HS-27A (cell line): Measurements from ENCODE around the gene HMGN1.

Experiments used
- DNase-seq: peaks from one replicate; pipeline ENCODE4 v3.0.0-alpha.2; 2012; ENCODE audit warnings: low read depth, missing footprints

HMGN1 gene

GRCh38 chr21:39367783-39368182, 18.9 kb upstream of the HMGN1 start:
- DNase-seq: no peak

- no peak for DNase-seq
Observed at GRCh38 chr21:39366563-39366962, 17.7 kb upstream of the HMGN1 start.

- DNase-seq: no peak
Observed at GRCh38 chr21:39364949-39365348, 16.1 kb upstream of the HMGN1 start.

GRCh38 chr21:39363607-39364555, 15.0 kb upstream of the HMGN1 start:
- no peak for DNase-seq

- DNase-seq: no peak
Observed at GRCh38 chr21:39362733-39363132, 13.8 kb upstream of the HMGN1 start.

GRCh38 chr21:39359382-39359781, 10.5 kb upstream of the HMGN1 start:
- no peak for DNase-seq

DNA sequence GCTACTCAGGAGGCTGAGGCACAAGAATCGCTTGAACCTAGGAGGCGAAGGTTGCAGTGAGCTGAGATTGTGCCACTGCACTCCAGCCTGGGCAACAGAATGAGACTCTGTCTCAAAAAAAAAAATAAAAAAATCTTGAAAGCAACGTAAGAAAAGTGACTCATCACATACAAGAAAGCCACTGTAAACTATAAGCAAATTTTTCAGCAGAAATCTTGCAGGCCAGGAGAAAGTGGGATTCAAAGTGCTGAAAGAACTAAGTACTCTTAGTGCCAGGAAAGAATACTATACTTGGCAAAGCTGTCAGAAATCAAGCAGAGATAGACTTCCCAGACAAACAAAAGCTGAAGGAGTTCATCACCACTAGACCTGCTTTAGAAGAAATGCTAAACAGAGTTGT, 4.4 kb upstream of the HMGN1 start:
- DNase-seq: no peak

- DNase-seq: no peak
Observed at GRCh38 chr21:39350094-39351005, 1.5 kb upstream of the HMGN1 start.

GRCh38 chr21:39349211-39350093, 564 bp upstream of the HMGN1 start:
- peak; percentile 93 for DNase-seq

DNA sequence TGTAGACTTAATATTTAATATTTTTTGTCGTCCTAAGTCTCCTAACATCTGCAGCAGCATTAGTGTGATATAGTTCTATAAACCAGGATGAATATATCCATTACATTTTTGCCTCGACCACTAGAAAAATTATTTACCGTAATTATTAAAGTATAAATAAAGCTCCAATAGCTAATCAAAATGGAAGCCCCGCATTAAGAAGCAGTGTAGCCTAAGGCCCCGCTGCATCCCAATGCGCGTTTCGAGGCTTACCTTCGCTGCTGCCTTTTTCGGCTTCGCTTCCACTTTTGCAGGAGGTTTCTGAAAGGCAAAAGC, 891 bp downstream of the HMGN1 start:
- no peak for DNase-seq

GRCh38 chr21:39347537-39347936, 1.4 kb downstream of the HMGN1 start:
- no peak for DNase-seq

DNA sequence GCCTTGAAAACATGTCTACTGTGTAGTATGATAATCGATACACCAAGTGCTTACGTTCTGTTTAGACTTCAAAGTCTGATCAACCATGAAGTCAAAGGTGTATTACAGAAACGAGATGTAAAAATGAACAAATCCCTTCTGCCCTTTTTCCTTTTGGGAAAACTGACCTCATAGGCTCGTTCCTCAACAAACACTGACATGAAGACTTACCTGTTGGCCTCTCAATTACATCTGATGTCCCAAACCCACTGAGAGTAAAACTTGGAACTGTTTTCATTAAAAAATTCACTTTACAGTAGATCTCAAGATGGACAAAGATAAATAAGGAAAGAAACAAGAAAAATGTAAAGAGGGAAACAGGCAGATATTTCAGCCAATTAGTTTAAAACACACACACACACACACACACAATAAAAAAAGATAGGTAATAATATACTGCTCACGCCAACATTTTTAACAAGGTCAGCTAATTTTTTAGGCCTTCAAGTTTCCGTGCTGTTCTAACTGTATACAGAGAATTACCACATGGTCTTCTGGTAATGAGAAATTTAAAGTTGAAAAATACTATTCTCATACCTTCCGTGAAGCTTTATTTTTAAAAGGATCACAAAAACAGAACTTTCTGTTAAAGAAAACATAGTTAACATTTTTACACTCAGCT, 2.1 kb downstream of the HMGN1 start:
- no peak for DNase-seq

DNA sequence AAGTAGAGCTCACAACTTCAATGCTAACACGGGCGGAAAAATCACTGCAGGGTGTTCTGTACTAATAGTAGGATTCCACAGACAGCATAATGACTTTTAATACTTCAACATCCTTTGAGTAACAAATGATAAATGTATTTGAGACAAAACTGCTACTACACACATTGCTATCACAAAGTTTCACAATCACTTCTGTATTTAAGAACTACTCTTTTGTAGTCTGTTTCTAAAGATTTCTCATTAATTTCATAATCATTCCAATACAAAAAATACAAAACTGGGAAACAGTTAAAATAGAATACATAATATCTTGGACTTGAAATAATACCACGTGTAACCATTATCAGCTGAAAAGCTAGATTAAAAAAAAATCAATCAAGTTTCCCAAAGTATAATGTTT, 2.7 kb downstream of the HMGN1 start:
- DNase-seq: no peak

GRCh38 chr21:39345440-39345839, 3.4 kb downstream of the HMGN1 start:
- no peak for DNase-seq

GRCh38 chr21:39344848-39345247, 4.0 kb downstream of the HMGN1 start:
- no peak for DNase-seq

DNA sequence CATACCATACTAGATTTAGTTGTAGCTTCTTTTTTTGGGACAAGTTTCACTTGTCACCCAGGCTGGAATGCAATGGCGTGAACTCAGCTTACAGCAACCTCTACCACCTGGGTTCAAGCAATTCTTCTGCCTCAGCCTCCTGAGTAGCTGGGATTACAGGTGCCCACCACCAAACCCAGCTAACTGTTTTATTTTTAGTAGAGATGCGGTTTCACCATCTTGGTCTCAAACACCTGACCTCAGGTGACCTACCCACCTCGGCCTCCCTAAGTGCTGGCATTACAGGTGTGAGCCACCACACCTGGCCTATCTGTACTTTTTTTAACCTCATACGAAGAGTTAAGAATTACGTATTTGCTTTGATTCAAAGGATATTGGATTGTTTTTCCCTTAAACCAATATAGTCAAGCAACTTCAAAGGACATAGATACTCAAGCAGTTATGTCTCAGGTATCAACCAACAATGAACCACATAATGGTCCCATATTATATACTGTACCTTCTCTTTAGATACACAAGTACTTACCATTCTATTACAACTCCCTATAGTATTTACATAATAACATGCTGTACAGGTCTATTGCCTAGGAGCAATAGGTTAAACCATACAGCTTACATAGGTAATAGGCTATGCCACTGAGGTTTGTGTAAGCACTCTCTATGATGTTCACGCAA, 7.5 kb downstream of the HMGN1 start:
- no peak for DNase-seq

DNA sequence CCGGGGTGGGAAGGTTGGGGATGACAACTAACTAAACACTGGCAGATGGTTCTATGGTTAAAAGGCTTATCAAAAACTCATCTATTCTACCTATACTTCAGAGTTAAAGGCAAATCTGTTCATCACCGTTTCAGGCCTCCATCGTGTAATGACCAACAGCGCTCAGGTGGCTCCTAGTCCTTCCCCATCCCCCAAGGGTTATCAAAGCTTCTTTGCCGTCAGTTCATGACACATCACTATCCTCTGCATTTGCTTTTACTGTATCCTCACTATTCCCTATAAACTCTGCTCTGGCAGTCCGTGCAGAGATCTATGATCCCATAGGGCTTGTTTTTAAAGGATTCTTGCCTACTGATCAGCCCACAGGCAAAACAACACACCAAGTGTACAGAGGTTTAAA, 8.2 kb downstream of the HMGN1 start:
- DNase-seq: no peak

DNA sequence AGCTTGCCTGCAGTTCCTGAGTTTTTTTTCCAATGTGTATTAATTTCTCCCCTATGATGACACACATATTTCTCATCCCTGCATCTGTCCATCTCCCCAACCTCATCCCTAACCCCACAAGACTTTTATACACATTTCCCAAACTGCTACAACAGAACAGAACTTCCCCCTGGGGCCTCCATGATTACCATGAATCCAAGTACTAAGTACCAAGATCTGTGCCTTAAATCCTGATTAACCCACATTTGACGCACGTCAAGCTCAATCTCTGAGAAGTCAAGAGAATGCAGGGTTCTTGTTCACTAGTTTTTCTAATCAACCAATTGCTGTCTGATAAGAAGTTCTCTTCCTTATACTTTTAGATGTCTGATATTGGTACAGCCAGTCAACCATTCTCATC, 9.7 kb downstream of the HMGN1 start:
- DNase-seq: no peak

DNA sequence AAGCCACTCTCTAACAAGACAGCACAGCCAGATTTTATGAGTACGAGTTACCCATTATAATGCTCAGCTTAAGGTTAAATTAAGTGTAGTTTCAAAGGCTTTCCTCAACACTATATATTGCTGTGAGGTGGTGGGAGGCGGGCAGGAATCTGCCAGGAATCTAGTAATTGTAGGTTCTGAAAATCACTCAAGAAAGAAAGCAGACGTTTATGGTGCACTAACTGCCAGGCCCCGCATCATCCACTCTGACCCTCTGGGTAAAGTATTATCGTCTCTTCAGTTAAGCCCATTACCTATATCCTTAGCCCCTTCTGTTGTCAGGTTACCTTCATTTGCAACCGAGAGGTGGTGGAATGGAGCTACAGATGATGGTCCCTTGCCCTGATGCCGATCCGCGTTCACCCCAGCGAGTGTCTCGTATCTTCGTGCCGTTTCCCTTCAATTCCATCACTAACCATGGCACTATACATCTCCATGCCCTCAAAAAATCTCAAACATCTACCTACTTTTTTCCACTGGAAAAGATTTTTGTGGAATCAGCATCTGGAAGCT, 12.4 kb downstream of the HMGN1 start:
- DNase-seq: no peak

GRCh38 chr21:39334611-39335010, 14.3 kb downstream of the HMGN1 start:
- DNase-seq: no peak

- DNase-seq: no peak
Observed at GRCh38 chr21:39332175-39332574, 16.7 kb downstream of the HMGN1 start.
